ENCODE measurements around the gene HBZ. TPM values are rescaled to one million over a fixed set of nuclear protein-coding genes. Genes with fewer than 3 reads are reported as not detected.
"Not testable (repeated sequence)": the region's sequence is repeated elsewhere in the genome, so short reads cannot be mapped to it uniquely, and the experiment has no call there.

The HBZ gene
- total RNA-seq, 1 experiment from 2014 or later: not detected

DNA sequence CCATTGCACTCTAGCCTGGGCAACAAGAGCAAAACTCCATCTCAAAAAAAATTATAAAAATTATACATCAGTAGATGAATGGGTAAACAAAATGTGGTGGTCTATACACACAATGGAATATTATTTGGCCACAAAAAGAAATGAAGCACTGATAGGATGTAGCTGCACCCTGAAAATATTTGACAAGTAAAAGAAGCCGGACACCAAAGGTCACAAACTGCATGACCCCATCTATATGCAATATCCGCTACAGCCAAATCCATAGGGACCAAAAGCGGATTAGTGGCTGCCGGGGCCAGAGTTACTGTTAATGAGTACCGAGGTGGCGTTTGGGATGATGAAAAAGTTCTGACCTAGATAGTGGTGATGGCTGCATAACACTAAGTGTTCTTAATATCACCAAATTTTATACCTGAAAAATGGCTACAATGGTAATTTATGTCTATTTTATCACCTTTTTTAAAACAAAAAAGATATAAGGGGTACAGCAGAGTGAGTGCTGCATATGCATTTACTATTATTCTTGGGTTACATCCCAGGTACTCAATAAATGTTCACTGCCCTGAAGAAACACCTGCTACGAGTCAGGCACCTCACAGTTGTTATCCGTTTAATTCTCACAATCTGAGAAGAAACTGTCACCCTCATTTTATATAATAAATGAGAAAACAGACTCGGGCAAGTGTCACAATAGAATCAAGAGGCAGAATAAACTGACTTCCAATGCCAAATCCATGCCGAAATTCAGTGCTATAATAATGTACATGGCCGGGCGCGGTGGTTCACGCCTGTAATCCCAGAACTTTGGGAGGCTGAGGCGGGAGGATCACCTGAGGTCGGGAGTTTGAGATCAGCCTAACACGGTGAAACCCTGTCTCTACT, 27.0 kb downstream of the HBZ start:
- no peak for DNase-seq (ENCODE audit: low read depth)

DNA sequence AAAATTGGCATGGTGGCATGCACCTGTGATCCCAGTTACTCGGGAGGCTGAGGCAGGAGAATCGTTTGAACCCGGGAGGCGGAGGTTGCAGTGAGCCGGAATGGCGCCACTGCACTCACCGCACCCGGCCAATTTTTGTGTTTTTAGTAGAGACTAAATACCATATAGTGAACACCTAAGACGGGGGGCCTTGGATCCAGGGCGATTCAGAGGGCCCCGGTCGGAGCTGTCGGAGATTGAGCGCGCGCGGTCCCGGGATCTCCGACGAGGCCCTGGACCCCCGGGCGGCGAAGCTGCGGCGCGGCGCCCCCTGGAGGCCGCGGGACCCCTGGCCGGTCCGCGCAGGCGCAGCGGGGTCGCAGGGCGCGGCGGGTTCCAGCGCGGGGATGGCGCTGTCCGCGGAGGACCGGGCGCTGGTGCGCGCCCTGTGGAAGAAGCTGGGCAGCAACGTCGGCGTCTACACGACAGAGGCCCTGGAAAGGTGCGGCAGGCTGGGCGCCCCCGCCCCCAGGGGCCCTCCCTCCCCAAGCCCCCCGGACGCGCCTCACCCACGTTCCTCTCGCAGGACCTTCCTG, 27.7 kb downstream of the HBZ start, which contains the start of gene HBQ1:
Gene HBQ1 (plus strand): TSS at position 359 of the 575 bp plus-strand sequence. CDS start 28 bp downstream, at position 387.
- DNase-seq (ENCODE audit: low read depth): no peak

DNA sequence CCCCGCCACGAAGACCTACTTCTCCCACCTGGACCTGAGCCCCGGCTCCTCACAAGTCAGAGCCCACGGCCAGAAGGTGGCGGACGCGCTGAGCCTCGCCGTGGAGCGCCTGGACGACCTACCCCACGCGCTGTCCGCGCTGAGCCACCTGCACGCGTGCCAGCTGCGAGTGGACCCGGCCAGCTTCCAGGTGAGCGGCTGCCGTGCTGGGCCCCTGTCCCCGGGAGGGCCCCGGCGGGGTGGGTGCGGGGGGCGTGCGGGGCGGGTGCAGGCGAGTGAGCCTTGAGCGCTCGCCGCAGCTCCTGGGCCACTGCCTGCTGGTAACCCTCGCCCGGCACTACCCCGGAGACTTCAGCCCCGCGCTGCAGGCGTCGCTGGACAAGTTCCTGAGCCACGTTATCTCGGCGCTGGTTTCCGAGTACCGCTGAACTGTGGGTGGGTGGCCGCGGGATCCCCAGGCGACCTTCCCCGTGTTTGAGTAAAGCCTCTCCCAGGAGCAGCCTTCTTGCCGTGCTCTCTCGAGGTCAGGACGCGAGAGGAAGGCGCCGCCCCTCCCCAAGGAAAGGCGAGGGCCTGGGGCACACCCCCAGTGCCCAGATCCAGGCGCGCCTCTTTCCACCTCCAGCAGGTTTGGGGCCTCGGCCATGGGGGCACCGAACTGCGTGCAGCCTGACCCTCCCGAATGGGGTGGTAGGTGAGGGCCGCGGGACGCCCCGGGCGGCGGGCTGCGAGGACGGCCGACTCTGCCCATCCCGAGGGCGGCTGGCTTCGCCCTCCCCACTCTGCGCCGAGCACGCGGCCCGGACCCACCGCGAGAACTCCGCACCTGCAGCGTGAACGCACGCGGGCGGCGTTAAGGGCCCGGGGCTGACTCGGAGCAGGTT, 28.5 kb downstream of the HBZ start:
- peak; percentile 33 for DNase-seq (ENCODE audit: low read depth)

DNA sequence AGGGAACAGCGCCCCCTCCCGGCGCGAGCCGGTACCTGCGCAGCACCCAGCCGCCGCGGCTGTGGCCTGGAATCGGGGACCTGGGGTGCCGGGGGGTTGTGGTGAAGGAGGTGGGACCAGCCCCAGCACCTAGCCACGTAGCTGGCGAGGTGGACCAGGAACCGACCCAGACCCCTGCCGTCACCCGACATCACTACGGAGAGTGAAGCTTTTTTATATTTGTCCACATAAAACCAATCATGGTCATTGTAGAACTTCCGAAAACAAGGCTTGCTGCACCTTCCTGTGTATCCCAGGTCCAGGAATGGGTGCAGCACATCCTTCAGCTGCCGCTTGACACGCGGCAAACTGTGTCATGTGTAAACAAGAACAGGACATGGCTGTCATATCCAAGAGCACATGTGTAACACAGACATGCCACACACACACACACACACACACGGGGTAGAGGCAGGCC, 29.1 kb downstream of the HBZ start:
- DNase-seq (ENCODE audit: low read depth): peak; percentile 21

DNA sequence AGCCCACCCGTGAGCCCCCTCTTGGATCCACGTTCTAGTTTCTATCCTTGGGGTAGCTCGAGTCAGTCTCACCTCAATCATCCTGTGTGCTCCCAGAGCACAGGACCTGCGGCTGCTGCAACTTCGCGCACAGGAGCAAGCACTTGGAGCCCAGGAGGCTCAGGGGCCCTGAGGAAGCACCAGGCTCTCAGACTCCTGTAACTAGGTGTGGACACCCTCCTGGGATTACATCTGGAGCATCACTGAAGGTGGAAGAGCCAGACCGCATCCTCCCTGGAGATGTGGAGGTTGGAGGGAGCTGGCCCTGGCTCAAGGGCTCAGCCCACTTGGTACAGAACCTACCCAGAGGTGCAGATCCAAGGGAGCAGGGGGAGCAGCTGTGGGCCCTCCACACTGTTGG, 30.6 kb downstream of the HBZ start:
- DNase-seq (ENCODE audit: low read depth): no peak

DNA sequence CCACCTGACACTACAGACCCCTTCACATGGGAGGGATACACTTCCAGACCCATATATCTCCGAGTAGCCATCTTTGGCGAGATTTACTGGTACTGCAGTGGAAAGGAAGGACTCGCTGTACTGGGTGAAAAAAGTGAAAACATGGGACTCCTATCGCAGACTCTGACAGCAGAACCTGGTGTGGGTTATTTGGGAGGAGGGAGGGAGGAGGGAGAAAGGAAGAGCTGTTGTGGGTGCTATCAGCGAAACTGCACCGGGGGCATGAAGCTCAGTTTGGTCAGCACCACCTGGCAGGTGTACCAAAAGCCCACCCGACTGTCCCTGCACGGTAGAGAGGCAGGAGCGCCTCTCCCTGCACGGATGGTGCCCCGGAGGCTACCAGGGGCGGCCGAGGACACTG, 32.8 kb downstream of the HBZ start:
- DNase-seq (ENCODE audit: low read depth): no peak

DNA sequence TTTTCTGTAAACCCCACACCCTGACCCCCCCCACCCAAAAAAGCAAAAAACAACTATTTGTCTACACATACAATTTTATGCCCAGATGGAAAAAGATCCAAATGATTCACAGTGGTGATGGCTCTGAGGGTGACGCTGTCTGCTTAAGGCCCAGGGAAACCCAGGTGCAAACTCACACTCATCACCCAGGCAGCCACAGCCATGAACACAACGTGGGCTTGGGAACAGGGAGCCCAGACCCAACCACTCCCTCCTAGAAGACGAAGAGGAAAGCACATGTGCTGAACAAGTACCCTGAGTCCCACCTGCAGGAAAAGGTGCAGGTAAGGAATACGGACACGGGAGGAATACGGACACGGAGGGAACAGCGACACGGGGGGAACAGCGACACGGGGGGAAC, 33.2 kb downstream of the HBZ start:
- no peak for DNase-seq (ENCODE audit: low read depth)

DNA sequence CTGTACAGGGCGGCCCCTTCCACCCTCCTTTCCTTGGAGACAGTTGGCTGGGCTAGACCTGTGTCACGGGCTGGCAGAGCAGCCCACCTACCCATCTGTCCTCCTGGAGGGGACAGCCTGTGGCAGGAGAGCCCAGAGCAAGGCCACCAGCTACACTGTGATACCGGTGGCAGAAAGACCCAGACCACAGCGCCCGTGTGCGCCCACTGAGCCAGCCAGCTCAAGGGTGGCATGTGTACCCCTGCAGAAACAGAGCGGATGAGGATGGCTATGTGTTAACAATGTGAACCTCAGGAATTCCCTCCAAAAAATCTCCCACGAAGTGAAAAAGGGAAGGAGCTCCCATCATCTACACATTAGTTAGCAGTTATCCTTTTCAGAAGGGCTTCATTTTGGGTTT, 34.9 kb downstream of the HBZ start:
- no peak for DNase-seq (ENCODE audit: low read depth)

DNA sequence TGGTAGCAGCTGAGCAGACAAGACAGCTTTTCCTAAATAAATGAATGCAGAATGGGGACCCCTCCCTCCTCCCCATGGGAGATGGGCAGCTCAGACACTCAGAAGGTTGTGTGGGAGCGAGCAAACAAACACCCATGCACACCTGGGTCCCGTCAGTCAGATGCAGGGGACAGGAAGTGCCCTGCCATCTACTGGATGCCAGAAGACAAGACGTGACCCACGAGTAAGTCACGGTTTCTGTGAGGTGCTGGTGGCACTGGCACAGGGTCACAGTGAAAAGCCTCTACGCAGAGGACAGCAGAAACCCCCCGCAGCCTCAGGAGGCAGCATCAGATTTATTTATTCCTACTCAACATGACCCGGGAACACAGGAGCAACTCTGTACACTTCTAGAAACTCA, 36.2 kb downstream of the HBZ start:
- peak; percentile 15 for DNase-seq (ENCODE audit: low read depth)

DNA sequence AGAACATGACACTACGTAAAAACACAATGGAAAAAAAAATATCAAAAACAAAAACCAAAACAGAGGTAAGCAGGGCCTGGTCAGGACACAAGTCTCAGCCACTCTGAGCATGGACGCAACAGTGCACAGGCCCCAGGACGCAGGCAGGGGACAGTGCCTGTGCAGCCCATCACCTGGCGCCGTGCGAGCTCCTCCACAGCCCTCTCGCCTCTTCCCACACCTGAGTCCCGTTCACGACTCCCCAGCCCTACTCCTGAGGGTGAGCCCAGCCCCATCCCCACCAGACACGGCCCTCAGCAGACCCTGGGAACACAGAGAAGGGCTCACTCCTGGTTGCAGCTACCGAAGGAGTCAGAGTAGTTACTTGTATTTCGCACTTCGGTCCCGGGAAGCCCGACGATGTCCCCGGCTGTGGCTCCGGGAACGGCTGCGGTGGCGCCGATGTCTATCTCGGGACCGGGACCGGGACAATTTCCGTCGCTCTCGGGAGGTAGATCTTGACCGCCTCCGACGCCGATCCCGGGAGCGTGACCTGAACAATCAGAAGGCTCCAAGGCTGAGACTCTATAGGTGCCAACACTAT, 37.3 kb downstream of the HBZ start:
- DNase-seq (ENCODE audit: low read depth): no peak

DNA sequence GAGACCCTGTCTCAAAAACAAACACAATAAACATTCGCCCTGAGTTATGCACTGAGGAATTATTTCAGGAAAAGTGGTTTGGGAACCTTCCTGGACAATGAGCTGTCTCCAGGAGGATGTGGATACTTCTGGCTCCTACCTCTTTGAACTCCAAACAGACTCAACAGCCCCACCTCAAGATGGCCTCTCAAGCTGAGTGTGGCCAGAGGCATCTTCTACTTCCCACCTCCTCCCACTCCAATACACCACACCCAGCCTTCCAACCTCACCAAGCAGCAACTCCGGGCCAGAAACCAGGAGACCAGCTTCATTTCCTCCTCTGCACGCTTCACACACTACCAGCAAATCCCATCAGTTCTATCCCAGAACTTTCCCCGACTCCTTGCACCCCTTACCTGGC, 39.4 kb downstream of the HBZ start:
- DNase-seq (ENCODE audit: low read depth): no peak

DNA sequence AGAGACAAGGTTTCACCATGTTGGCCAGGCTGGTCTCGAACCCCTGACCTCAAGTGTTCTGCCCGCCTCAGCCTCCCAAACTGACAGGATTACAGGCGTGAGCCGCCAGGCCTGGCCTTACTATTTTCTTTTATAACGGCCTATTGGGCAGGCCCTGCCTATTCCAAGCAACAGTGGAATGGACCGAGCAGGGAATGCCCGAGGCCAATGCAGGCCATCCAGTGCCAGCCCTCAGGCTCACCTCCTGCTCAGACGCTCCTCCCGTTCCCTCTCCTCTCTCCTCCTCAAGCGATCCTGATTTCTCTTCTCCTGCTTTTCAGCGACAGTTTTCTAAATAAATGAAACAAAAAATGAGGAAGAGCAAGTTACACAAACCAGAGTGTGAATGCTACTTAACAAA, 40.2 kb downstream of the HBZ start:
- no peak for DNase-seq (ENCODE audit: low read depth)

DNA sequence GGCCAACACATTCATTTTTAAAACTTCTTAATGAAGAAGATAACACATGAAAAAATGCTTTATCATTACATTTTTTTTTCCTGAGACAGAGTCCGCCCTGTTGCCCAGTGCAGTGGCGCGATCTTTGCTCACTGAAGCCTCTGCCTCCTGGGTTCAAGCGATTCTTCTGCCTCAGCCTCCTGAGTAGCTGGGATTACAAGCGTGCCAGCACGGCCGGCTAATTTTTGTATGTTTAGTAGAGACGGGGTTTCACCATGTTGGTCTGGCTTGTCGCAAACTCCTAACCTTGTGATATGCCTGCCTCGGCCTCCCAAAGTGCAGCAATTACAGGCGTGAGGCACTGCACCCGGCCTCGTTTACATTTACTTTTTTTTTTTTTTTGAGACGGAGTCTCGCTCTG, 41.0 kb downstream of the HBZ start:
- DNase-seq (ENCODE audit: low read depth): no peak

DNA sequence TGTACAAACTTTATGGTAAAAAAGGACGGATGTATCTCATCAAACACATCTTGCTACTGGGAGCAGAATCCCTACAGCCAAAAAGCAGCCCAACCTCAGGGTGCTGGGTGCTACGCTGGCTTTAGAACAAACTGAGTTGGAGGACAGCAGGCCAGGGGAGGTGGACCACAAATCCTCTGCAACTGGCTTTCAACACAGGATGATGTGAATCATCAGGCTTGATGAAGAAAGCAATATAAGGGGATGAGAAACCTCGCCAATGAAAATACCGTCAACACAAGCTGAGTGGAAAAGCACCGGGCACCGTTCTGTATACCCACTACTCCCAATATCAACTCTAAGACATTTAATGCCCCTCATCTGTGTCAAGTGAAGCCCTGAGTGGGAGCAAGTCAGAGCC, 42.1 kb downstream of the HBZ start:
- no peak for DNase-seq (ENCODE audit: low read depth)

DNA sequence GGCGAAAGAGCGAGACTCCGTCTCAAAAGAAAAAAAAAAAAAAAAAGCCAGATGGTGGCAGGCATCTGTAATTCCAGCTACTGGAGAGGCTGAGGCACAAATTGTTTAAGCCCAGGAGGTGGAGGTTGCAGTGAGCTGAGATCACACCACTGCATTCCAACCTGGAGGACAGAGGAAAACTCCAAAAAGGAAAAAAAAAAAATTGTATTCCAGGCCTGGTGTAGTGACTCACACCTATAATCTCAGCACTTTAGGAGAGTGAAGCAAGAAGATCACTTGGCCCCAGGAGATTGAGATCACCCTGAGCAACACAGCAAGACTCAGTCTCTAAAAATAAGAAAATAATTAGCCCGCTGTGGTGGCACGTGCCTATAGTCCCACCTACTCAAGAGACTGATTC, 47.9 kb downstream of the HBZ start:
- DNase-seq (ENCODE audit: low read depth): peak; percentile 60

DNA sequence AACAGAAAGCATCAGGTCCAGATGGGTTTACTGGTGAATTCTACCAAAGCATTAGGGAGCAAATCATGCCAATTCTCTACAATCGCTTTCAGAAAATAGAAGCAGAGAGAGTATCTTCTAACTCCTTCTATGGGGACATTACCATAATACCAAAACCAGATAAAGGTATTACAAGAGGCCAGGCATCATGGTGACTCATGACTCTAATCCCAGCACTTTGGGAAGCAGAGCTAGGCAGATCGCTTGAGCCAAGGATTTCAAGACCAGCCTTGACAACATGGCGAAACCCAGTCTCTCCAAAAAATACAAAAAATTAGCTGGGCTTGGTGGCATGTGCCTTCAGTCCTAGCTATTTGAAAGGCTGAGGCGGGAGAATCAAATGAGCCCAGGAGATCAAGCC, 50.8 kb downstream of the HBZ start:
- no peak for DNase-seq (ENCODE audit: low read depth)

DNA sequence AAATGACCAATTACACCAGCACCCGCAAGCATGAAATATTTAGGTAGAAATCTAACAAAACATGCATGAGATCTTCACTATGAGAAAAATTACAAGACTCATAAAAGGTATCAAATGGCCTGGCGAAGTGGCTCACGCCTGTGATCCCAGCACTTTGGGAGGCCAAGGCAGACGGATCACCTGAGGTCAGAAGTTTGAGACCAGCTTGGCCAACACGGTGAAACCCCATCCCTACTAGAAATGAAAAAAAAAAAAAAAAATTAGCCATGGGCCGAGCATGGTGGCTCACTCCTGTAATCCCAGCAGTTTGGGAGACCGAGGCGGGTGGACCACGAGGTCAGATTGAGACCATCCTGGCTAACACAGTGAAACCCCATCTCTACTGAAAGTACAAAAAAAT, 51.6 kb downstream of the HBZ start:
- DNase-seq (ENCODE audit: low read depth): not testable (repeated sequence)

Measured in LHCN-M2 (cell line).